HG02623 (cell line): ENCODE measurements around the gene WWOX.
"Not testable (repeated sequence)": the region's sequence is repeated elsewhere in the genome, so short reads cannot be mapped to it uniquely, and the experiment has no call there.

Experiments used
- ATAC-seq: cut with Tn5 transposase; IDR thresholded peaks from one replicate; pipeline ENCODE4 v1.9.1; 2021; ENCODE audit warnings: moderate library complexity; ENCODE audit not compliant: unreplicated experiment

WWOX gene

GRCh38 chr16:79195938-79196337 lies 1096.5 kb downstream of the WWOX start:
- ATAC-seq = no peak

GRCh38 chr16:79201436-79201835 lies 1102.0 kb downstream of the WWOX start:
- ATAC-seq = no peak

GRCh38 chr16:79202977-79203376 lies 1103.5 kb downstream of the WWOX start:
- ATAC-seq = no peak

- ATAC-seq = no peak
These were observed 1105.0 kb downstream of the WWOX start for GRCh38 chr16:79204486-79204885.

- no peak for ATAC-seq
These were observed 1107.4 kb downstream of the WWOX start for GRCh38 chr16:79206889-79207288.

GRCh38 chr16:79209308-79209707 lies 1109.9 kb downstream of the WWOX start:
- no peak for ATAC-seq

- ATAC-seq = no peak
These were observed 1111.2 kb downstream of the WWOX start for GRCh38 chr16:79210607-79211006.

- ATAC-seq = no peak
These were observed 1112.1 kb downstream of the WWOX start for GRCh38 chr16:79211586-79211985.

- no peak for ATAC-seq
These were observed 1112.8 kb downstream of the WWOX start for GRCh38 chr16:79212114-79212791.

GRCh38 chr16:79213214-79213613 lies 1113.8 kb downstream of the WWOX start:
- no peak for ATAC-seq

- ATAC-seq = no peak
These were observed 1115.8 kb downstream of the WWOX start for GRCh38 chr16:79215289-79215688.

- no peak for ATAC-seq
These were observed 1118.0 kb downstream of the WWOX start for GRCh38 chr16:79217375-79218011.

- no peak for ATAC-seq
These were observed 1118.9 kb downstream of the WWOX start for GRCh38 chr16:79218351-79218750.

- ATAC-seq = not testable (repeated sequence)
These were observed 1126.5 kb downstream of the WWOX start for GRCh38 chr16:79225994-79226393.

GRCh38 chr16:79229361-79229760 lies 1129.9 kb downstream of the WWOX start:
- ATAC-seq = no peak

- ATAC-seq = not testable (repeated sequence)
These were observed 1146.2 kb downstream of the WWOX start for GRCh38 chr16:79245700-79246099.

- no peak for ATAC-seq
These were observed 1147.9 kb downstream of the WWOX start for GRCh38 chr16:79247386-79247785.

- ATAC-seq = no peak
These were observed 1148.9 kb downstream of the WWOX start for GRCh38 chr16:79248351-79248750.

- no peak for ATAC-seq
These were observed 1151.1 kb downstream of the WWOX start for GRCh38 chr16:79250502-79251098.

- ATAC-seq = no peak
These were observed 1153.7 kb downstream of the WWOX start for GRCh38 chr16:79253100-79253631.

GRCh38 chr16:79257953-79258490 lies 1158.6 kb downstream of the WWOX start:
- ATAC-seq = no peak

- not testable (repeated sequence) for ATAC-seq
These were observed 1161.4 kb downstream of the WWOX start for GRCh38 chr16:79260890-79261289.
